OCI-LY3 (cell line): ENCODE results near the gene AGRN.

Experiments
- H2AFZ ChIP-seq: fragments of 200-600, 300-600 bp; shearing (Covaris generic); 2 replicates; pipeline ENCODE4 v1.6.0; 2014; ENCODE audit warnings: antibody characterized with exemption, low read depth, low read length
- H3K27ac ChIP-seq: fragments of 200-600, 300-600 bp; sonication (generic); 2 replicates; pipeline ENCODE4 v1.5.1; 2014; ENCODE audit warnings: mild to moderate bottlenecking, low read length, moderate library complexity, mixed read lengths
- H3K27me3 ChIP-seq: fragments of 200-600, 300-600 bp; sonication (generic); 2 replicates; pipeline ENCODE4 v1.6.1; 2014; ENCODE audit warnings: low read depth, low read length, mixed read lengths
- H3K36me3 ChIP-seq: fragments of 200-600, 300-600 bp; sonication (generic); replicated peaks from 2 replicates; pipeline ENCODE3; 2014; ENCODE audit warnings: low read depth, low read length, mixed read lengths
- H3K4me1 ChIP-seq: fragments of 300-600, 200-600 bp; sonication (generic); 2 replicates; pipeline ENCODE4 v1.6.1; 2014; ENCODE audit warnings: low read length, mixed read lengths
- H3K4me2 ChIP-seq: fragments of 200-600, 300-600 bp; sonication (generic); 2 replicates; pipeline ENCODE4 v1.6.1; 2014; ENCODE audit warnings: low read length, mixed read lengths
- H3K4me3 ChIP-seq: fragments of 300-600, 200-600 bp; sonication (generic); 2 replicates; pipeline ENCODE4 v1.5.1; 2014; ENCODE audit warnings: antibody characterized with exemption, mild to moderate bottlenecking, low read length, moderate library complexity
- H3K79me2 ChIP-seq: fragments of 300-600, 200-600 bp; shearing (Covaris generic); 2 replicates; pipeline ENCODE4 v1.6.1; 2014; ENCODE audit warnings: mild to moderate bottlenecking, low read length, mixed read lengths
- H3K9ac ChIP-seq: fragments of 300-600, 200-600 bp; shearing (Covaris generic); 2 replicates; pipeline ENCODE4 v1.6.0; 2014; ENCODE audit warnings: mild to moderate bottlenecking, low read length, moderate library complexity
- H3K9me3 ChIP-seq: fragments of 200-600, 300-600 bp; shearing (Covaris generic); 2 replicates; pipeline ENCODE4 v1.6.1; 2014; ENCODE audit warnings: low read length, mixed read lengths; ENCODE audit not compliant: insufficient read depth
- H4K20me1 ChIP-seq: fragments of 200-600, 300-600 bp; sonication (generic); 2 replicates; pipeline ENCODE4 v1.6.1; 2016; ENCODE audit warnings: low read length, mixed read lengths; ENCODE audit not compliant: insufficient read depth
- EZH2phosphoT487 ChIP-seq: fragments of 200-600 bp; shearing (Covaris generic); IDR thresholded peaks from 2 replicates; pipeline ENCODE4 v1.6.1; 2018; ENCODE audit warnings: antibody characterized with exemption, mixed run types, low read depth
- TF ChIP-seq, protein P1 (sequence below): fragments of 200-600, 300-600 bp; sonication (generic); IDR thresholded peaks from 2 replicates; pipeline ENCODE4 v1.5.1; 2014; ENCODE audit warnings: antibody characterized with exemption, low read length, low read depth

AGRN gene

DNA sequence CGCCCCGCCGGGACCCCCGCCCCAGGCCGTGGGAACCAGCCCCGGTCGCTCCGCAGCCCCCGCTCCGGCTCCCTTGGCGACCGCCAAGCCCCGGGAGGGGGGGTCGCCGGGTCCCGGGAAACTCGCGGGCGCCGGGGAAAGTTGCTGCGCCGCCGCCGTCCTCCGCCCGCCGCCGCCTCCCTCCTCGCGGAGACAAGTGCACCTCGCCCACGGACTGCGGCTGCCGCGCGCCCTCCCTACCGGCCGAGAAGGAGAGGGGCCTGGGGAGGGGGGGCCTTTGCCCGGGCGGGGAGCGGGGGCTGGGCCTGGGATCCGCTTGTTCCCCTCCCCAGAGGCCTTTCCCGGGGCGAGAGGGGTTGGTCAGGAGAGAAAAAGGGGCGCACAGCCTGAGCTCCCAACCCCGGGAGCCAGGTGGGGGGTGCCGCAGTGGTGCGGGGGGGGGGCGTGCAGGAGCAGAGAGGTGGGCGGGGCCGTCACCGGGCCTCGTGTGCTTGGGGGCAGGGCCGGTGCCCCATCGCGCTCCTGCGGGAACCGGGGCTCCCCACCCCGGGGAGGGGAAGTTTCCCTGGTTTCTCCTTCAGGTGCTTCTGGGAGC lies 592 bp downstream of the AGRN start:
- no peaks in the 10 kb centered on the region for H3K9me3 ChIP-seq
- H4K20me1 ChIP-seq = 0 out of 2 replicates have a peak, but pooled peaks cover 4% of the 10 kb centered on the region
- peak overlapping the region; percentile 78 for H3K4me2 ChIP-seq
- no peaks in the 10 kb centered on the region for H3K79me2 ChIP-seq
- peaks cover 13% of the 10 kb centered on the region for H3K27me3 ChIP-seq
- no peak overlapping the region for H2AFZ ChIP-seq
- peak overlapping the region; percentile 62 for H3K9ac ChIP-seq
- no peak for TF ChIP-seq EZH2phosphoT487
- TF ChIP-seq, protein P1, sequence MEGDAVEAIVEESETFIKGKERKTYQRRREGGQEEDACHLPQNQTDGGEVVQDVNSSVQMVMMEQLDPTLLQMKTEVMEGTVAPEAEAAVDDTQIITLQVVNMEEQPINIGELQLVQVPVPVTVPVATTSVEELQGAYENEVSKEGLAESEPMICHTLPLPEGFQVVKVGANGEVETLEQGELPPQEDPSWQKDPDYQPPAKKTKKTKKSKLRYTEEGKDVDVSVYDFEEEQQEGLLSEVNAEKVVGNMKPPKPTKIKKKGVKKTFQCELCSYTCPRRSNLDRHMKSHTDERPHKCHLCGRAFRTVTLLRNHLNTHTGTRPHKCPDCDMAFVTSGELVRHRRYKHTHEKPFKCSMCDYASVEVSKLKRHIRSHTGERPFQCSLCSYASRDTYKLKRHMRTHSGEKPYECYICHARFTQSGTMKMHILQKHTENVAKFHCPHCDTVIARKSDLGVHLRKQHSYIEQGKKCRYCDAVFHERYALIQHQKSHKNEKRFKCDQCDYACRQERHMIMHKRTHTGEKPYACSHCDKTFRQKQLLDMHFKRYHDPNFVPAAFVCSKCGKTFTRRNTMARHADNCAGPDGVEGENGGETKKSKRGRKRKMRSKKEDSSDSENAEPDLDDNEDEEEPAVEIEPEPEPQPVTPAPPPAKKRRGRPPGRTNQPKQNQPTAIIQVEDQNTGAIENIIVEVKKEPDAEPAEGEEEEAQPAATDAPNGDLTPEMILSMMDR = no peak
- H3K4me1 ChIP-seq = peaks cover 7% of the 10 kb centered on the region; the same call in 1 of the 2 replicates
- no peaks in the 10 kb centered on the region for H3K36me3 ChIP-seq
- H3K27ac ChIP-seq = no peak overlapping the region
- peak overlapping the region; percentile 81 for H3K4me3 ChIP-seq

DNA sequence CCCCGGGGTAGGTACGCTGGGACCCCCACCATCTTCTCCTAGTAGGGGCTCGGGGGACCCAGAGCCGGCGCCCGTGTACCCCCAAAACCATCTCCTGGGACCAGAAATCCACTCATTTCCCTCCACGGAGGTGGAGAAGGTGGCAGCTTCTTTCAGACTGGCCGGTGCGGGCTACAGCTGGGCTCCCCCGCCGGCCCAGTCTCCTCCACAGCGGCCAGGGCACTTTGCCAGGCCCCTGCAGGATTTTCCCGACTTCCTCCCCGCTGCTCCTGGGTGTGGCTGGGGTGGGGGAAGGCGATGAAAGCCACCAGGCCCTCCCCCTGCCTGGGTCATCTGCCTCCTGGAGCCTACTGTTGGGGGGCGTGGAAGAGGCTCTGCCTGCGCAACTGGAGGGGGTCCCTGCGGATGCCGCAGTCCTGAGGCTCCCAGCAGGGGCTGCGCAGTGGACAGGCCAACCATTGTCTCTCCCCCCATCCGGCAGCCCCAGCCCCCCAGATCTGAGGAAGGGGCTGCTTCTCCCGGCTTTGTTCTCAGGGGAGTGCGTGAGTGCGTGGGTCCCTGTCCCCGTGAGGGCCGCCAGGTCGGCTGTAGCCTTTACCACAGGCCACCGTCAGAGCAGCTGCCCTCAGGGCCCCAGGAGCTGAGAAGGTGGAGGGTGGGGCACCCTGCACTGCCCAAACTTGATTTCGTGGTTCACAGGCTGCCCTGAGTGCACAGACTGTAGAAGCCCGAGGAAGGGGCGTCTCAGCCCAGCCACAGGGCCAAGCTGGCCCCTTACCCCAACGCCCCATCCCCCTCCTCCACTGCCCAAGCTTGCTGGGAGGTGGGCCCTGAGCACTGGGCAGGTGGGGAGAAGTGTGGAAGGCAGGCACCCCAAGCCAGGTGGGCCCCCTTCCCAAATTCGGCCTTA lies 1.3 kb downstream of the AGRN start:
- Histone ChIP-seq H3K9ac (0 out of 2 replicates have a peak overlapping the region, but pooled peaks have one; percentile 1), H3K9me3 (no peaks in the 10 kb centered on the region), H3K4me1 (peaks cover 7% of the 10 kb centered on the region; the same call in 1 of the 2 replicates), H4K20me1 (0 out of 2 replicates have a peak, but pooled peaks cover 4% of the 10 kb centered on the region), H3K27ac (no peak overlapping the region), H3K27me3 (peaks cover 13% of the 10 kb centered on the region), H3K4me2 (peak overlapping the region; percentile 78), H3K79me2 (no peaks in the 10 kb centered on the region), H2AFZ (no peak overlapping the region), H3K4me3 (peak overlapping the region; percentile 81), H3K36me3 (no peaks in the 10 kb centered on the region)
- TF ChIP-seq, protein P1 = no peak

DNA sequence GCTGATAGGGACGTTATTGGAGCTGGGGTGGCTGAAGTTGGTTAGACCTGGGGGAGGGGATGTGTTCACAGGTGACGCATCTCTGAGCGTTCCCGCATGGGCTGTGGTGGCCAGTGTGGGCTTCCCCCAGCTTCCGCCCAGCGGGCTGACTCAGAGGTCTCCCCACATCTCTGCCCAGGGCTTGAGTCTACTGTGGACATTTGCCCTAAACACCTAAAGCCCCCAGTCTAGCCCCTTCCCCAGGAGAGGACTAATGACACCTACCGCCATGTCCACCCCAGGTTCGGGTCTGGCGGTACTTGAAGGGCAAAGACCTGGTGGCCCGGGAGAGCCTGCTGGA lies 2.0 kb downstream of the AGRN start:
- no peaks in the 10 kb centered on the region for H3K36me3 ChIP-seq
- H3K27me3 ChIP-seq = peaks cover 13% of the 10 kb centered on the region
- no peaks in the 10 kb centered on the region for H3K9me3 ChIP-seq
- H3K27ac ChIP-seq = no peak overlapping the region
- peaks cover 7% of the 10 kb centered on the region; the same call in 1 of the 2 replicates for H3K4me1 ChIP-seq
- no peaks in the 10 kb centered on the region for H3K79me2 ChIP-seq
- no peak overlapping the region for H3K4me3 ChIP-seq
- TF ChIP-seq, protein P1 = no peak
- no peak for TF ChIP-seq EZH2phosphoT487
- H4K20me1 ChIP-seq = 0 out of 2 replicates have a peak, but pooled peaks cover 4% of the 10 kb centered on the region
- H3K4me2 ChIP-seq = no peak overlapping the region
- H2AFZ ChIP-seq = no peak overlapping the region
- no peak overlapping the region for H3K9ac ChIP-seq

DNA sequence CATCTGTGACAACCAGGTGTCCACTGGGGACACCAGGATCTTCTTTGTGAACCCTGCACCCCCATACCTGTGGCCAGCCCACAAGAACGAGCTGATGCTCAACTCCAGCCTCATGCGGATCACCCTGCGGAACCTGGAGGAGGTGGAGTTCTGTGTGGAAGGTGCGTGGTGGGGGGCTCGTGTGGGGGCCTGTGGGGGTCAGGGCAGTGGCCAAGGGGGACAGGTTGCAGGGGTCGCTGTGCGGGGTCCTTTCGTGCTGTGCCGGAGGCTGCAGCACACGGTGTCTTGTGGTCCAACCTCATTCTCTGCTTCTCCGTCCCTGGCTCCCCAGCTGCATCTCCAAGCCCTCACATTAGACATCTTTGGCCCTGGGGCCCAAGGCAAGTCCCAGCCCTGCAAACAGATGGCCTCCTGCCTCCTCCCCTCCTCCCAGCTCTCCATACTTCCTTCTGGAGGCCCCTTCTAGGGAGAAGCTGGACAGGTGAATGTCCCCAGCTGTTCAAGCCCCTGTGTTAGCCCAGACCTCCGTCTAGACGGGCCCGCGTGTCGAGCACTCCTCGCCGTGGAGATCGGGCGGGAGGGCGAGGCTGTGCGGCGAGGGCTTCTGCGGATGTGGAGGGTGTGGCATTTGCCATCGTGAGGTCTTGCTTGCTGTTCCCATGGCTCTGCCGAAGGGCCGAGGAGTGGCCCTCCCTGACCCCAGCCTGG lies 2.5 kb downstream of the AGRN start:
- H3K9me3 ChIP-seq = no peaks in the 10 kb centered on the region
- H3K27me3 ChIP-seq = peaks cover 13% of the 10 kb centered on the region
- TF ChIP-seq, protein P1 = no peak
- no peak for TF ChIP-seq EZH2phosphoT487
- H3K9ac ChIP-seq = no peak overlapping the region
- H3K4me1 ChIP-seq = peaks cover 7% of the 10 kb centered on the region; the same call in 1 of the 2 replicates
- H3K36me3 ChIP-seq = no peaks in the 10 kb centered on the region
- no peak overlapping the region for H3K27ac ChIP-seq
- H3K4me2 ChIP-seq = no peak overlapping the region
- no peaks in the 10 kb centered on the region for H3K79me2 ChIP-seq
- 0 out of 2 replicates have a peak, but pooled peaks cover 4% of the 10 kb centered on the region for H4K20me1 ChIP-seq
- no peak overlapping the region for H3K4me3 ChIP-seq
- H2AFZ ChIP-seq = no peak overlapping the region
